ENCODE data around the gene ZNF91.
"Not testable (repeated sequence)": the region's sequence is repeated elsewhere in the genome, so short reads cannot be mapped to it uniquely, and the experiment has no call there.

ZNF91 gene

GRCh38 chr19:23318941-23319340, 76.3 kb downstream of the ZNF91 start:
- not testable (repeated sequence) for DNase-seq (ENCODE audit: low spot score)

- no peak for DNase-seq (ENCODE audit: low spot score)
These were observed 77.1 kb downstream of the ZNF91 start for GRCh38 chr19:23318143-23318542.

GRCh38 chr19:23315286-23315685, 80.0 kb downstream of the ZNF91 start:
- no peak for DNase-seq (ENCODE audit: low spot score)

DNA sequence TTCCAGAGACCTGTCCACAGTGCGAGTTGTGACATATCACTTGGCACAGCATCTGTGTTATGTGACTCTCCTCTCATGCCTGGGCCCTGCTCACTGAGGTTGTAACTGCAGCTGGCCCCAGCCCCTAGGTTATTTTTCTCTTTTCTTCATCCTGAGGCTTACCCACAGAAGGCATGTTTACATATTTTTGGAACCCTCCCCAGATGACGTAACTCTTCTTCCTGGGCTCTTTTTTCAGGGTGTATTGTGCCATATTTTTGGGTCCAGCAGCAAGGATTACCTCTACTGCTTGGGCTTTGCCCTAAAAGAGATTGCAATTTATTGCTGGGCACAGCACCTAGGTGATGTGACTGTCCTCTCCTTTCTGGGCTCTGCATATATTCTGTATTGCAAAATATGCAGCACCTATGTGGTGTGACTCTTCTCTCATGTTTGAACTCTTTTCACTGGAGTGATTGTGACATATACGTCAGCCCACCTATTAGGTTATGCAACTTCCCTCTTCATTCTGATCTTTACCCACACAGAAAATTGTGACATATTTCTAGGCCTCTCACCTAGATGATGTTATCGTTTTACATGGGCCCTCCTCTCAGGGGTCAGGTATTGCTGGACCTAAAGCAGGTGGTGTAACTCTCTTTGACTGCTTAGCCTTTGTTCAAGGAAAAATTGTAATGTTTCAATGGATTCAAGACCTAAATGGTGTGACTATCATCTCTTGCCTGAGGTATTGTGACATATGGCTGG, 80.6 kb downstream of the ZNF91 start:
- DNase-seq (ENCODE audit: low spot score), result no peak

- no peak for DNase-seq (ENCODE audit: low spot score)
These were observed 82.1 kb downstream of the ZNF91 start for GRCh38 chr19:23313196-23313595.

- DNase-seq (ENCODE audit: low spot score), result no peak
These were observed 82.8 kb downstream of the ZNF91 start for GRCh38 chr19:23312515-23312914.

- no peak for DNase-seq (ENCODE audit: low spot score)
These were observed 83.7 kb downstream of the ZNF91 start for GRCh38 chr19:23311551-23311950.

DNA sequence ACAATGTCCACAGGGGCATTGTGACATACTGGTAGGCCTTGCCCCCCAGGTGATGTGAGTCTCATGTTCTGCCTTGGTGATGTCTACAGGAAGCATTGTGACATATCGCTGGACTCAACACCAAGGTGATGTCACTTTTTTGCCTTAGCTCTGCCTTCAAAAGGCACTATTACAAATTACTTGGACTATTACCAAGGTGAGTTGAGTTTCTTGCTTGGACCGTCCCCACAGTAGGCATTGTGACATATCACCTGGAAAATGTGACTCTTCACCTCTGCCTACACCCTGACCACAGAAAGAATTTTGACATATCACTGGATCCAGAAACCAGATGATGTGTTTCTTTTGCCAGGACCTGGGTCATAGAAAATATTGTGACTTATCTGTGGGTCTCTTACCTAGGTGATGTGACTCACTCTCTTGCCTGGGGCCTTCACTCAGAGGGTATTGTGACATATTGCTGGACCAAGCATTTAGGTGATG, 84.5 kb downstream of the ZNF91 start:
- no peak for DNase-seq (ENCODE audit: low spot score)

- DNase-seq (ENCODE audit: low spot score), result no peak
These were observed 85.3 kb downstream of the ZNF91 start for GRCh38 chr19:23309926-23310325.

DNA sequence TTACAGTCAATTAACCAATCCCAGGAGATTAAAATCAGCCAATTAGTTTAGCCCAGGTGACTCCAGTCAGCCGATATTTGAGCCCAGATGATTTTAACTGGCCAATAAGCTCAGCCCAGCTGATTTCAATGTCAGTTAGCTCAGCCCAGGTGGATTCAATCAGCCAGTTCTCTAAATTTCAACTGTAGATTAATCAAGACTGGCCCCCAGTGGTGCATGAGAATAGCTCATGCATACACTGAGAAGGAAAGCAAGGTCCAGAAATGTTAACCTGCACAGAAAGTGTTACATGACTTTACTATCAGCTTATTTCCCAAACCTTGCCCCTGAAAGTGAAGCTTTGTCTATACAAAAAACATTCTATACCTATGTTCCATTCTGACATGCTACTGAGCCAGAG, 89.7 kb downstream of the ZNF91 start:
- no peak for DNase-seq (ENCODE audit: low spot score)

DNA sequence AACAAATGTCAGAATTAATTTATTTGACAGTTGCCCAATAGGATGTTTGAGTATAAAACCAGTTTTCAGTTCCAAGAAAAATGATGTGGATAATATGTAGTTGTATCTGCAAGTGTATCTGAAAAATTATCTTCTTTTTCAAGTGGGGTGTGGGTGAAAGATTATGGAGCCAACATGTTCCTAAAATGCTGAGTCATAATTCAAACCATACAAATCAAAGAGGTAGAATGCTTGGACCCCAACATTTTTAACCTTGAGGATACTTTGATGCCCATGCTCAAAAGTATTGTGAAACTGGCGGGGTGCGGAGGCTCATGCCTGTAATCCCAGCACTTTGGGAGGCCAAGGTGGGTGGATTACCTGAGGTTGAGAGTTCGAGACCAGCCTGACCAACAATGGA, 91.0 kb downstream of the ZNF91 start:
- no peak for DNase-seq (ENCODE audit: low spot score)

- DNase-seq (ENCODE audit: low spot score), result no peak
These were observed 101.1 kb downstream of the ZNF91 start for GRCh38 chr19:23294141-23294540.

DNA sequence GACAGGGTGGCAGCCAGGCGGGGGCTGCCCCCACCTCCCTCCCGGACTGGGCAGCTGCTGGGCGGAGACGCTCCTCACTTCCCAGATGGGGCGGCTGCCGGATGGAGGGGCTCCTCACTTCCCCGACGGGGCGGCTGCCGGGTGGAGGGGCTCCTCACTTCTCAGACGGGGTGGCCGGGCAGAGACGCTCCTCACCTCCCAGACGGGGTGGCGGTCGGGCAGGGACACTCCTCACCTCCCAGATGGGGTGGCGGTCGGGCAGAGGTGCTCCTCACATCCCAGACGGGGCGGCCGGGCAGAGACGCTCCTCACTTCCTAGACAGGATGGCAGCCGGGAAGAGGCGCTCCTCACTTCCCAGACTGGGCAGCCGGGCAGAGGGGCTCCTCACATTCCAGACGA, 105.3 kb downstream of the ZNF91 start:
- DNase-seq (ENCODE audit: low spot score), result not testable (repeated sequence)

All from GM03348 (cell line).